HG02840 (cell line): ENCODE measurements around the gene TNNI3K.
A peak's percentile ranks its signal among the peaks of the same experiment; 100 is the strongest.

ENCODE experiments used
- ATAC-seq: cut with Tn5 transposase; IDR thresholded peaks from one replicate; pipeline ENCODE4 v1.9.1; 2021; ENCODE audit warnings: mild to moderate bottlenecking, moderate library complexity, moderate number of reproducible peaks; ENCODE audit not compliant: unreplicated experiment, low FRiP score

TNNI3K gene

DNA sequence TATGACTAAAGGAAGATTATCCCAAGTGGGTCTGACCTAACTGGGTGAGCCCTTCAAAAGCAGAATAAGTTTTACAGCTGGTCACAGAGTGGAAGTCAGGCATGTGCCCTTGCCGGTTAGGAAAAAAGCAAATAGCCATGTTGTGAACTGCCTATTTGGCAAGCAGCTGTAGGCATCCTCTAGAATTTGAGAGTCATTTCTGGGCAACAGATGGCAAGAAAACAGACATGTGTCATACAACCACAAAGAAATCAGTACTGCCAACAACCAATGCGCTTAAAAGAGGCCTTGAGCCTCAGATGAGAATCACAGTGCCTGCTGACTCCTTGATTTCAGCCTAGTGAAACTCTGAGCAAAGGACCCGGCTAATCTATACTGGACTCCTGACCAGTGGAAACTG is 250.4 kb downstream of the TNNI3K start:
- no peak for ATAC-seq

DNA sequence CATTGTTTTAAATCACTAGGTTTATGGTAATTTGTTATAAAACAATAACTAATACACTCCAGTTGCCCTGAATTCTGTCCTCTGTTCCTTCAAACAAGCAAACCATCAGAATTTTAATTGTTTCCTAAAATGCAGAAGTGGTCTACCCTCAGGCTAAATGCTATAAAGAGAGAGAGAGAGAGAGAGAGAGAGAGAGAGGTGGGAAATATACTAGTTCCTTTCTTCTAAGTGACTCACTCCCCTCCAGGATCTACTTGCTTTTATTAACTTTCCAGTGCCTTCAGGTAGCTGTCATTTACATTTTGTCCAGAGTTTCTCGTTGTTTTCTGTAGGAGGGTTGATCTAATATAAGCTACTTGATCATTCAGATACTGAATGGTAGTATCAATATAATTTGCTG is 250.8 kb downstream of the TNNI3K start:
- ATAC-seq, result no peak

DNA sequence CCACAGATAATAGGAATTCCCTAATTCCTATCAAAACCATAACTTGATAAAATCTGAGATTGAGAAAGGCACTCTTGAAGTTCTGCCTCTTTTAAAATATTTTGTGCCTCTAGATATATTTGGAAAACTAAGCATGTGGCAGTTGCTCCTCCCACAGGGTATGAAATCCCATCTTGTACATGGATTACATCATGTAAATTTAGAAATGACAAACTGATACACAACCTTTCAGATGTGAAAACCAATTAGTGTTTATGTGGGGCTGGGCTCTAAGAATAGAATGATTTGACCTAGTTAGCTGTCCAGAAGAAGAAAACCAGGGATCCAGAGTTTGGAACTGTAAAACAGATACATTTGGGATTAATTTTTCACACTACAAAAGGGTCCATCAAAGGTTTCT is 261.5 kb downstream of the TNNI3K start:
- ATAC-seq, result no peak

DNA sequence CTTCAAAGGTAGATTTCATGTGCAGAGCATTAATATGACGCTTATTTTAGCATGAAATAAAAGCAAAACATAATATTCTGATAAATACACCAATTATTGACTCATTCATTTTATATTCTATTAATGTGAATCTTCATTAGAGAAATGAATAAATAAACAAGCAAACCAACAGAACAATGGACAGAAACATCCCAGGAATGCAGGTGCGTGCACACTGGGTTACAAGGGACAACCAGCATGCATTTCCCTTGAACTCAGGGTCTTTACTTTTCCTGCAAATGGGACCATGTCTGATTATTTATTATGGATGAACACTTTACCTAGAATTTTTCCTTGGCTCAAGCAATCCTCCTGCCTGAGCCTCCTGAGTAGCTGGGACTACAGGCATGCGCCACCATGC is 263.7 kb downstream of the TNNI3K start:
- ATAC-seq, result no peak

DNA sequence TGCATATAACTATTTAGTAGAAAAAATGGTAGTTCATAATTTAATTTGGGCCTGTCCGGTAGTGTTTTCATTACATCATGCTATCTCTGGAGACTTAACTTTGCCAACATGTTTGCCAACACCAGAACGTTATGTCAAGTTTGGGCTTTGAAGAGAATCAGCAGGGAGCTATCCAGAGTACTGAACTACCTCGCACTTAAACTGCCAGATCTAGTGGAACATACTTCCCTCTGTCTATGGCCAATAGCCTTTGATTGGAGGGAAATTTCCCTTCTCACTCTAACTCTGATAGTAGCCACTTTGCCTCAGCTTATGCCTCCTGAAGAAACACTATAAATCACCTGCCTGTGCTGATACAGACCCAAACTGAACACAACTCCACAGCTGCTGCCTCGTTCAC is 267.2 kb downstream of the TNNI3K start:
- no peak for ATAC-seq

DNA sequence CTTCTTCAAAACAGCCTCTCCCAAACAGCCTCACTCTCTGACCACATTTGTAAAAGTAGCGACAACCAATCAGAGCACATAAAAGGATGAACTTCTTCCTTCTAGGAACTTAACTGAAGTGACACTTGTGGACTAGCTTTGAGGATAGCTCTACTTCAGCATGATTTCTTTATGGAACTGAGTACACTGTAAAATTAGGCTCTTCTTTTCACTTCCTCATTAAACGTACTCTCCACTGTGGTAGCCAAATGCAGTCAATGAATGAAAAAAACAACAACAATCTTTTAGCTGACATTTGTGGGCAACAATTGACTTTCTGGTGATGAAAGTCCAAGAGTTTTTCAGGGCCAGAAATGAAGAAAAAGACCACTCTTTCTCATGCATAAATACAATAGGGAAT is 267.7 kb downstream of the TNNI3K start:
- ATAC-seq, result no peak

DNA sequence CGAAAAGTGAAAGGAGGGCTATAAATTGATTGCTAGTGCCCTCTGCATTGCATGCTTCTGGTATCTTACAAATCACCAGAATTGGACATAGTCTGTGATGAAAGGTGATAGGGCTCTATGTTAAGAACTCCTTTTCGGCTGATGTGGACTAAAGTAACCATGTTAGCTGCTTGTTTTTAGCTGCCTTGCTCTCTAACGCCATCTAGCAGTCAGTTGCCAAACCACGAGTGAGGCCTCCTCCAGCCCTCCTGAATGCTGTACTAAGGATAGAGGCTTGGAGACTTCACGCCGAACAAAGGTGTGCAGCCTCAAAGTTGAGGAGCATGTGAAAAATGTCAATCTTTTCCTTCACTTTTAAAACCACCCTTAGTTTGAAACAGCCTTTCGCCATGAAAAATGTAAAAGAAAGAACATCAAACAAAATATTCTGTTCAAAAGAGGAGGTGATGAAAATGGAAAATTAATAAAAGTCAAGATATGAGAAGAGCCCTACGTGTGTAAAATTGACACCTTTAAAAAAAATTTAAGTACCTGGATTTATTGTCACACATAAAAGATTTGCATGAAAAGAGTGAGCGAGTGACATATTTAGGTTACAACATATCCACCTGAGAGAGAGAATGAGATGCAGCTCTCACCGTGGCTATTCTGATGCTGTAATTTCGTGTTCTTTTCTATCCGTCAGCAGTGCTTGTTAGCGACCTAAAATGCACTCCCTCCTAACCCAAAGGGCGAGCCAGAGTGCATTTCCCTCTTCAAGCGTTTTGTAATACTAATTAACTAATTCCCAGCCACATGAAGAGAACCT is 269.1 kb downstream of the TNNI3K start:
- peak; percentile 78 for ATAC-seq

DNA sequence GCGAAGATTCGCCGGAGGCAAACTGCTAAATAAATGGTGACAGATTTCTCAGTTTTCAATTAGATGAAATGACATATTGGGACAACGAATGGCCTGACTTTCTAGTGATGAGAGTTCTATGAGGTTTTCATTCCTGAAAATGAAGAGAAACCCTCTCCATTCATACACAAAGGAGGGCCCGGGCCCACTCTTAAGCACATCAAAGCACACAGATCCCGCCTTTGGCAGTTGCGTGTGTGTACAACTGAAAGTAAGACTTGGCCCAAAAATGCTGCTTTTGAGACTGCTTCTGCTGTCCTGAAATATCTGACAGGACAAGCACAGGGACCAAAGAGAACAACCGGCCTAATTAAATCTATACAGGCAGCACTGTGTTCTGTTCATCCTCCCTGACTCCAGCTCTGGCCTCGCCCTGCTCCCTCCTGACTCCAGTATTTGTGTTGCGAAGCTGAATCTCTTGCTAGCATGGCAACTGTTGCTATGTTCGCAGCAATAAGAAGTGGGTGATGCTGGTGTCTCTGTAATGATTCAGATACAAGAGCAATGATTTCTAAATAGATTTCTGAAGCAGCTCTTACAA is 269.8 kb downstream of the TNNI3K start:
- no peak for ATAC-seq

DNA sequence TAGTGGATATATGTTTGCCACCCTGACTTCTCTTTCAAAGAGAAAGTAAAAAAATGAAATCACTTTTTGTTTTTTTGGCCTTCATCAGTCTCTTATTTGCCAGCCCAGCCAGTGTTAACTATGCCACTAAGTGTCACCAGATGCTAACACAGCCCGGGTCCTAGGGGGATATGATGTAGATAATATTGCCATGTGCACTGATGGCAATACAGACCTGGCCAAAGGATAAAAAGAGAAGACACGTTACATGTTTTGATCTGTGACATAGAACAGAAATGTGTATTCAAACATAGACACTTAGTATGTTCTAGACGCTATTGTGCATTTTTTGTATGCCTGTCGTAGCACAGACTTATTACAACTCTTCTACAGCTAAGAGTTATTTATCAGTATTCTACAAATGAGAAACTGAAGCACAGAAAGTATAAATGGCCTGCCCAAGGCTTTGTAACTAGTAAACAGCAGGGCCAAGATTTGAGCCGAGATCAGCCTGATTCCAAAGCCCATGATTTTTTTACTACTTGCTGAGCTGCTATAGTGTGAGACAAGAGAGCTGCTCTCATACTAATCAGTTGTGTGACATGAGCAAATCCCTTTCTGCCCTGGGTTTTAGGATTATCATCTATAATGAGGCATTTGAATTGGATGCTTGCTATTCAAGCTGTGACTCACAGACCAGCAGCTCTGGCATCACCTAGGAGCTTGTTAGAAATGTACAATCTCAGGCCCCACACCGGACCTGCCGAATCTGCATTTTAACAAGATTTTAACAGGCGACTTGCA is 270.9 kb downstream of the TNNI3K start:
- no peak for ATAC-seq

DNA sequence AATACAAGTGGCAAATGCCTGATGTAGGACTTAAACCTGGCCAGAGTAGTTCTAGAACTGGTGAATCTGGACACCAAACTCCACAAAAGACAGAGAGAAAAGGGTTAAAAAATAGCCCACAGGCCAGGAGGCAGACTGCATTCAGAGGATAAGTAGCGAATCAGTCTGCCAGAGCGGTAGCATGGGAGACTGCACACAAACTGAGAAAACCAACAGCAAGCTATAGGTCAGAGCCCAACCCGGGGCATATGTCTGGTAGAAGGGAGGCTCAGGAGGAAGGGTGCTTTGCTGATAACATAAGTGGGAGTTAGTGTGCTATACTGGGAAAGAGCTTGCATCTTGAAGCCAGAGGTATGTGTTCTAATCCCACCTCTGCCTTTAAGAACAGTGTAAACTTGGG is 273.3 kb downstream of the TNNI3K start:
- ATAC-seq, result no peak

DNA sequence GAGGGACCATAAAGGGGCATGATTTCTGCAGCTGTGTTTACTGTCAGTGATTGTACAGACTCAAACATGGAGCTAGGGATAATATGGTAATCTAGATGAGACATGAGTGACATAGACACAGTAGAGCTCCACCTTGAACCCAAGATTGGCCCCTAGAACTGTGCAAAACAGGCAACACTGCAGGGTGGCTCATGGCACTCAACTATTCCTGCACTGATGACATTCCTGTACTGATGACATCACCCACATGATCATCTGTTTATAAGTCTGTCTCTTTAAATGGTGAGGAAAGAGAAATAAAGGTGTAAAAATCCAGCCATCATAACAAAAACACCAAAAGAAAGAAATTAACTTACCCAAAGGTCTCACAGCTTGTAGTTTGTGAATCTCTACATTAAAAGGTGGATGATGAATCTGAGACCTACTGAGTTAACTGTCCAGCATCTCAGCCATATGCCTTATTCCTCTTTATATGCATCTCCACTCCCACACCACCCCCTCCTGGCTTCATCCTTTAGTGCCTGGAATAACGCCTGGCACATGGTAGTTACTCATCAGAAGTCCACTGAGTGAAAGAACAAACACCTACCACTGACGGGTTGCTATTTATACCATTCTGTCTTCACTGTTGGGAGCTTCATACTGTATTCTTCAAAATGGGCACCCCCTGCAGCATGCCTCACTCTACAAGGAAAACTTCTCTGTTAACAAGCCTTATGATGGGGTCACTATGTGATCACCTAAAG is 277.2 kb downstream of the TNNI3K start, which contains the start of gene LRRC53:
Gene LRRC53, minus strand, starts transcription at position 442 of the 746 bp plus-strand sequence. CDS start 29,262 bp downstream, outside the sequence.
- ATAC-seq, result no peak

DNA sequence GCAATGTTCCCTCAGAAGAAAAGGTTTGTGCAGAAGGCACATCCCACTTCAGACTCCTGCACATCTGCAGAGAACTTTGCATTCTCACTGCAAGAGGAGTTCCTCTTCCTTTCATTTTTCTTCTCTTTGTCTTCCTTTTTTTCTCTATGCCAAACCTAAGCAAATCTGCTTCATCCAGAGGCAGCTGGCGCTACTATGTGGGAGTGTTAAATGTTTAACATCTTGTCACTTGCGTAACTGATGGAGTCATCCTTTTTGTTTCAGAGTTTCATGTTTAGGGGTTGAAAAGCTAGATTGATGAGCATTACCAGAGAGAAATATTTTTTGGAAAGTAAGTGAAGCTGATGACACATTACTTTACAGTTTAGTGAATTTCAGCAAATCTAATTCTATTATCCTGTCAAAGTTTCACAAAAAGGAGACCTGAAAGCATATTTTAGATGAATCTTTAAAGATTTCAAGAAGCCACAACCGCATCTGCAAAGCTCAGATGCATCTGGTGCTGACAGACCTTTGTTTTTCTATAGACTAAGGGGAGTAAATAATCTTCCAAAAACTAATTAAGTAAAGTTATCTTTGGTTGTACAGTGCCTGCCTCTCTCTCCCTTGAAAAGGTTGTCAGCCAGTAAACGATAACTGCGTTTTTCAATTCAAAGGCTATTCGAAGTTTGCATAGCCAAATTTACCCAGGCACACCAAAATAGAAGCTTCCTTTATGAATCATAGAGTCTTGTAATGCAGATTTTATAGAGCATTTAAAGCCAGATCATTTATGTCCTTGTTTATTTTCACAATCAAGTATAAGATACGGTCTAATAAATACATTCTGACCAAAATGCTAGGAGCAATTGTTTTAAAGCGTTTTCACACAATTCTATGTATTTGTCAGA is 278.5 kb downstream of the TNNI3K start:
- ATAC-seq, result no peak

DNA sequence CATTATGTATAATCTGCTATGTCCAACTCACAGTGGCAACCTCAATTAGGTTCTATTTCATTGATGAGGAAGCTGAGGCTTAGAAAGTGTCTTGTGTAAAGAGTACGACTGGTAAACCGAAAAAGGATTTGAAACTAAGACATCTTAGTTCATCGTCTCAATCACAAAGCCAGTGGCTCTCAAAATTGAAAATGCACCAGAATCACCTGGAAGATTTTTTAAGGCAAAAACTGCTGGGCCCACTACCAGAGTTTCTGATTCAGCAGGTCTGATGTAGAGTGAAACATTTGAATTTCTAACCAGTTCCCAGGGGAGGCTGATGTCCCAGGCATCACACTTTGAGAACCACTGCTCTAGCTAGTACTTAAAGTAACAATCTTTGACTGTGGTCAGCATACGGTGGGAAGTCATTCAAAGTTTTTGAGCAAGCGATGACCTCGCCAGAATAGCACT is 282.4 kb downstream of the TNNI3K start:
- peak; percentile 72 for ATAC-seq

DNA sequence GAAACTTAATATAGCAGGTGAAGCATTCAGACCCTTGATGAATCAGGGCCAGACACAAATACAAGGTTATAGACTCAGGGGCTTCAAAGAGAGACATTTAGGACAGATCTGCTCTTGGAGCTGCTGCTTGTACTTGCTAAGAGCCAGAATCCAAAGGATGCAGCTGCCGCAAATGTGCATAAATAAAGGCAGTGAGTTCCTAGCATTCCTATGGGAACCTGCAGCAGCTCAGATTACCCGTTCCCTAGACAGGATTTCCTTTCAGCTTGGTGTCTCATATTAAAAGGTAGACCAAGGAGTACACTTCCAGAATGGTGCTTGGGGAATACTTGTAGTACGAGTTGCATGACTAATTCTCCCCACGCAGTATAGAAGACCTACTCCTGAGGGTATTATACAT is 287.0 kb downstream of the TNNI3K start:
- no peak for ATAC-seq

DNA sequence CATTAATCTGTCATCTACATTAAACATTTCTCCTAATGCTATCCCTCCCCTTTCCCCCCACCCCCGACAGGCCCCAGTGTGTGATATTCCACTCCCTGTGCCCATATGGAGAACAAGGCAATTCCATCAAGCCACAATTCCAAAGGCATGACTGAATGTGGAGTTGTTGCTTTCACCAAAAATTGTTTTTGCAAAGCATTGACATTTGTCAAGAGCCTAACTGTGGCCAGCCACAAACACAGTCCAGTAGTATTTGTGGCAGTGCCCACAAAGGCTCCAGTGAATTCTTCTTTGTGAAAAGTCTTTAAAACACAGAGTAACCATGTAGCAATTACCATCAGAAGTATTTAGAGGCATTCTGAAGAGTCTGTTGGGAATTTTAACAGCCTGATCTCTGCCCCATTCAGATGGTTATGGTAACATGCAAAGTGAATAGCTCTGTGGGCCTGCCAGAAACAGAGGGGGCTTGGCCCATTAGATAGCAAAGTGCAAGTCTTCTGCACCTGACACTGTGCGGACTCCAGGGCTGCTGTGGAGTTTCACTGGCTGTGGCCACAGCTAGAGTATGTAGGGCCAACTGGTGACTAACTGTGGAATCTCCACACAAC is 288.8 kb downstream of the TNNI3K start:
- ATAC-seq, result no peak

DNA sequence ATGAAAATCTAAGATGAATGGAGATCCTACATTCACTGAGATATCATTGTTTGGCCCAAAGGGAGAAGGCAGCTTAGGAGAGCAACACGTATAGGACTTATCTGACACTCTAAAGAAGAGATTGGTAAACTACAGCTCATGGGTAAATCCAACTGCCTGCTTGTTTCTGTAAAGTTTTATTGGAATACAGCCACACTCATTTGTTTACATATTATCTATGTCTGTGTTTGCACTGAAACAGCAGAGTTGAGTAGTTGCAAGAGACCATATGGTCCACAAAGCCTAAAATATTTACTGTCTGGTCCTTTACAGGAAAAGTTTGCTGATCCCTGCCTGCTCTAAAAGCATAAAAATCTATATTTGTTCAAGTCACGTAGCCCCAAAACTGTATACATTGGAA is 291.5 kb downstream of the TNNI3K start:
- ATAC-seq, result no peak

DNA sequence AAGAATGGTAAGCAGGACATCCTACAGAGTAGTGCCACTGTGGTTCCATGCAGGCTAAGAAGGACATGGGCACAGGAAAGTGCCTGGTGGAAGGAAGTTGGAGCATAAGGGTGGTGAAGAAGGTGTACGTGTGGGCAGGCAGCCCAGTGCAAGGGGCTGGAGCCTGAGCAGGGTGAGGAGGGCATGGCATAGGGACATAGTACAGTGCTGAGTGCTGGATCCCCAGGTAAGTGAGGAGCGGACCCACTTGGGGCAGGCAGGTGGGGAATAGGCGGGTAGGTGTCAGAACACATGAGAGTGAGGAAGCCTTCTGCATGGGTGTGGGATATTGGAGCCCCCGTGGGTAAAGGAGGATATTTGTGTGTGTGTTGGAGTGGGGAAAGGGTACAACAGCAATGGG is 292.9 kb downstream of the TNNI3K start:
- ATAC-seq, result no peak

DNA sequence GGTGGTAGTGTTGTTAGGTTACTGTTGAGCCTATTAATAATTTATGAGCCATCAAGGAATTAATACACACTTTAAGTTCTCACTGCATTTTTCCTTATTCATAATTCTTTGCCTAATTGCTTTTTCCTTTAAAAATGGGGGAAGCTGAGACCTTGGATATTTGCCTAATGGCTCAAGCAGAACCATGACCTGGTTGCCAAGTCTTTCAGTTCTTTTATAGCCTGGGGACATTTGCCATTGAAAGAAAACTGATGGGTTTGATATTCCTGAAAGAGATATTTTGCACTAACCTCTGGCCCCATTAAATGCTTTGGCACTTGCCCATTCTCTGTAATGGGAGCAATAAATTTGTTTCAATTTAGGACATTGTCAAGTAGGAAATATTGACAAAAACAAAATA is 295.7 kb downstream of the TNNI3K start:
- ATAC-seq, result no peak

DNA sequence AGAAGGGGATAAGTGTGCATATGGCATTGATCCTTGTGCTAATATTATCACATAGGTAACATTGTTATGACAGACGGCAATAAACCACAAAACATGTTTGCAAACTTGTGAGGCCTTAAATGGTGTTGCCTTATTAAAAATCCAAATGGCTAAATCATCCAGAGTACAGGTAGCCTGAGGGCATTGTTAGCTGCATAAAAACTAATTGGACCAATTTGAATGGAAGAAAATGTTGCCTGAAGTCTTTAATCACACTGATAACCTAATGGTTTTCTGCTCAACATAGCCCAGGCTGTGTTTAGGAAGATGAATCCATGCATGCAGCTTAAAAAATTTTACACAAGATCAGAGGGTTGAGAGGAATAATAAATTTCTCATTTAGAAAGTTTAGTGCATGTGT is 296.6 kb downstream of the TNNI3K start:
- ATAC-seq, result no peak
